Measurements from ENCODE around the gene ADD3. TPM values are rescaled to one million over a fixed set of nuclear protein-coding genes. Genes with fewer than 3 reads are reported as not detected.

ADD3 gene
- total and polyA plus RNA-seq, 2 of the 13 experiments (the other 11 are each of a cell fraction or from before 2014, with no cell fraction given) = 44.7 to 57.5 TPM

- no peaks in the 10 kb centered on the region for H4K20me1 ChIP-seq (ENCODE audit: insufficient read depth, low read length)
- peaks cover 14% of the 10 kb centered on the region for H3K9me3 ChIP-seq (ENCODE audit: low read length)
- no TSS peak for BruUV-seq (replicated peaks)
- no peaks in the 10 kb centered on the region for H3K36me3 ChIP-seq (replicated peaks in 1 of 2; ENCODE audit: control insufficient read depth in 1 of 2, insufficient read depth in 2 of 2, low read length in 2 of 2)
- CTCF ChIA-PET (ENCODE audit: low intra/inter-chr PET ratio, low total read pairs) = no interaction called here
- ATAC-seq = no peak
- no peak overlapping the region for H2AFZ ChIP-seq (ENCODE audit: low read length)
- no peak overlapping the region for H3K4me3 ChIP-seq (replicated peaks in 1 of 3; ENCODE audit: insufficient read depth in 1 of 3, low read depth in 2 of 3, low read length in 3 of 3)
- POLR2A ChIA-PET = no interaction called here
- TF ChIP-seq ZNF646 (CRISPR knock-in tag; IDR thresholded peaks at IDR 0.05) = no peak
- TF ChIP-seq ZIK1 (CRISPR knock-in tag; IDR thresholded peaks at IDR 0.05; ENCODE audit: borderline replicate concordance, low read depth) = no peak
- TF ChIP-seq ZNF235 (CRISPR knock-in tag; IDR thresholded peaks at IDR 0.05; ENCODE audit: borderline replicate concordance) = no peak
- no peak for TF ChIP-seq GABPA (IDR thresholded peaks at IDR 0.05; ENCODE audit: low read depth, low read length)
- TF ChIP-seq GABPA (CRISPR knock-in tag; IDR thresholded peaks at IDR 0.05; ENCODE audit: low read depth) = no peak
- no peak for TF ChIP-seq GLI4 (CRISPR knock-in tag; IDR thresholded peaks at IDR 0.05; ENCODE audit: borderline replicate concordance)
- no peak overlapping the region for H3K27ac ChIP-seq (ENCODE audit: extremely low read length, insufficient read depth, low read length)
- FAIRE-seq = no peak
- peaks cover 4% of the 10 kb centered on the region for H3K79me2 ChIP-seq (ENCODE audit: insufficient read depth, low read length)
- intact Hi-C loops (cut with micrococcal nuclease; ENCODE audit: unreplicated experiment) = no loop called here
- in situ Hi-C loops (cut with HindIII; ENCODE audit: extremely low pct_ligation_motif_present, low pct_unique_long_range_greater_than_20kb) = no loop called here
- no peak overlapping the region for H3K4me2 ChIP-seq (ENCODE audit: low read depth, low read length)
- H3K9ac ChIP-seq (ENCODE audit: insufficient read depth, low read depth, low read length) = no peak overlapping the region
- no peaks in the 10 kb centered on the region for H3K27me3 ChIP-seq (ENCODE audit: control insufficient read depth in 1 of 2, insufficient read depth in 2 of 2, low read length in 2 of 2)
- H3K4me1 ChIP-seq (ENCODE audit: insufficient read depth, low read length) = no peaks in the 10 kb centered on the region
- no peak for DNase-seq (ENCODE audit: low spot score)
These were observed 45.1 kb downstream of the ADD3 start for GRCh38 chr10:110052916-110053315.

Measured in HepG2 (cell line).